Karpas-422 (cell line): ENCODE measurements around the gene PKIB. TPM values are rescaled to one million over a fixed set of nuclear protein-coding genes. Genes with fewer than 3 reads are reported as not detected.

Experiments used
- DNase-seq: peaks from one replicate; pipeline ENCODE4 v3.0.0-alpha.2; 2015
- H2AFZ ChIP-seq: fragments of 200-600 bp; sonication (generic); 2 replicates; pipeline ENCODE4 v1.6.1; 2014; ENCODE audit warnings: antibody characterized with exemption, low read length, mixed read lengths
- H3K27ac ChIP-seq: fragments of 200-600 bp; sonication (generic); 2 replicates; pipeline ENCODE4 v1.5.1; 2014; ENCODE audit warnings: mild to moderate bottlenecking, low read length, moderate library complexity
- H3K27me3 ChIP-seq: fragments of 200-600 bp; sonication (generic); 2 replicates; pipeline ENCODE4 v1.6.1; 2014; ENCODE audit warnings: low read length, mixed read lengths
- H3K36me3 ChIP-seq: fragments of 200-600 bp; sonication (generic); 2 replicates; pipeline ENCODE4 v1.6.1; 2014; ENCODE audit warnings: low read length, mixed read lengths; ENCODE audit not compliant: insufficient read depth
- H3K4me1 ChIP-seq: fragments of 200-600 bp; sonication (generic); 2 replicates; pipeline ENCODE4 v1.6.1; 2014; ENCODE audit warnings: mild to moderate bottlenecking, low read length, mixed read lengths
- H3K4me2 ChIP-seq: fragments of 200-600 bp; sonication (generic); 2 replicates; pipeline ENCODE4 v1.6.1; 2014; ENCODE audit warnings: low read length, low read depth, mild to moderate bottlenecking; ENCODE audit not compliant: poor library complexity, severe bottlenecking
- H3K4me3 ChIP-seq: fragments of 200-600 bp; sonication (generic); 2 replicates; pipeline ENCODE4 v1.5.1; 2014; ENCODE audit warnings: mild to moderate bottlenecking, antibody characterized with exemption, low read length, mixed read lengths
- H3K79me2 ChIP-seq: fragments of 200-600 bp; sonication (generic); 2 replicates; pipeline ENCODE4 v1.6.1; 2014; ENCODE audit warnings: mild to moderate bottlenecking, low read length, mixed read lengths
- H3K9ac ChIP-seq: fragments of 200-600 bp; sonication (generic); 2 replicates; pipeline ENCODE4 v1.6.0; 2014; ENCODE audit warnings: low read length
- H3K9me2 ChIP-seq: fragments of 200-600 bp; sonication (generic), shearing (Covaris generic); replicated peaks from 2 replicates; pipeline ENCODE4 v1.6.0; 2014; ENCODE audit warnings: mild to moderate bottlenecking, low read length, moderate library complexity; ENCODE audit not compliant: insufficient read depth
- H3K9me3 ChIP-seq: fragments of 300-700, 200-600 bp; sonication (generic); 2 replicates; pipeline ENCODE4 v1.6.1; 2014; ENCODE audit warnings: low read length, mixed read lengths
- H4K20me1 ChIP-seq: fragments of 200-600 bp; sonication (generic); 2 replicates; pipeline ENCODE4 v1.6.1; 2014; ENCODE audit warnings: mild to moderate bottlenecking, antibody characterized with exemption, low read length, low read depth; ENCODE audit not compliant: insufficient read depth
- total RNA-seq: library from RNA; depleted of rRNA; stranded (reverse); fragments of >200 nt; shearing (Covaris generic); gene quantifications from 2 replicates; pipeline ENCODE4 v1.2.3, GENCODE V29; 2014; ENCODE audit warnings: low replicate concordance

PKIB gene
- total RNA-seq, 1 experiment from 2014 or later, result 1.7 TPM

DNA sequence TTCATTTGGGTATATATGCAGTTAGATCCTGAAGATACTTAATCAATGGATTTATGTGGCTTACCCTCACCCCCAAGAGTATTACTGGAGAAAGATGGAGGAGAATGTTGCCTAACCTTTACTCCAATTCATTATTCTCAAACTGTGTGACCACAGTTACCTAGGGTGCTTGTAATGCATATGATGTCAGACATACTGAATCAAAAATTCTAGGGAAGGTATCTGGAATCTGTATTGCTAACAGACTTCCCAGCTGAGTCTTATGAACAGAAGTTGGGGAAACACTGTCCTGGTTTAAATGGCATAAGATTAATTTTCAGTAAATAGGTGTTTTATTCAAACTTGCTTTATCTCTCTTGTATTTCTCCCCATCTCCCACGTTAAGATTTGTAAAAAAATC lies 83.9 kb downstream of the PKIB start:
- H3K79me2 ChIP-seq, result no peaks in the 10 kb centered on the region
- no peak overlapping the region for H2AFZ ChIP-seq
- DNase-seq, result no peak
- H3K36me3 ChIP-seq, result no peaks in the 10 kb centered on the region
- H3K27me3 ChIP-seq, result no peaks in the 10 kb centered on the region
- H3K4me1 ChIP-seq, result no peaks in the 10 kb centered on the region
- no peaks in the 10 kb centered on the region for H3K9me2 ChIP-seq
- no peak overlapping the region for H3K4me3 ChIP-seq
- H3K9ac ChIP-seq, result no peak overlapping the region
- no peak overlapping the region for H3K4me2 ChIP-seq
- no peaks in the 10 kb centered on the region for H4K20me1 ChIP-seq
- H3K27ac ChIP-seq, result no peak overlapping the region
- no peaks in the 10 kb centered on the region for H3K9me3 ChIP-seq

DNA sequence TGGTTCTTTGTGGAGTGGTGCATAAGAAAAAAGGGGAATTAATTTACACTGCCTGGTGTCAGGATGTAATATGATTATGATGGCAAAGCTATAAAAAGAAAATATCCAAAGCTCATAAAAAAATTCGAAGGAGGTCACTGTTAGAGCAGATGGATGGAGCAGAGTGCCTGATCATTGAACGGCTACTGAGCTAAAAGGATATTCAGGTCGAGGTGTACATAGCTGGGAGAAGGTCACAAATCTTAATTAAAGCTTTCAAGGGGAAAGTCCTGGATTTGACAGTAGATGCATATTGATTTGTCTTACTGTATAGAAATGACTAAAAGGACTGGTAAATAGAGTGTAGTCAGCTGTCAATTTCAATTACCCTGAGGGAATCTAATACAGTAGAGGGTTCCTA lies 84.4 kb downstream of the PKIB start:
- Histone ChIP-seq H3K4me1 (no peaks in the 10 kb centered on the region), H3K4me2 (no peak overlapping the region), H2AFZ (no peak overlapping the region), H3K36me3 (no peaks in the 10 kb centered on the region), H3K27me3 (no peaks in the 10 kb centered on the region), H3K79me2 (no peaks in the 10 kb centered on the region), H4K20me1 (no peaks in the 10 kb centered on the region), H3K9me2 (no peaks in the 10 kb centered on the region), H3K4me3 (no peak overlapping the region), H3K27ac (no peak overlapping the region), H3K9me3 (no peaks in the 10 kb centered on the region), H3K9ac (no peak overlapping the region)
- DNase-seq, result no peak

DNA sequence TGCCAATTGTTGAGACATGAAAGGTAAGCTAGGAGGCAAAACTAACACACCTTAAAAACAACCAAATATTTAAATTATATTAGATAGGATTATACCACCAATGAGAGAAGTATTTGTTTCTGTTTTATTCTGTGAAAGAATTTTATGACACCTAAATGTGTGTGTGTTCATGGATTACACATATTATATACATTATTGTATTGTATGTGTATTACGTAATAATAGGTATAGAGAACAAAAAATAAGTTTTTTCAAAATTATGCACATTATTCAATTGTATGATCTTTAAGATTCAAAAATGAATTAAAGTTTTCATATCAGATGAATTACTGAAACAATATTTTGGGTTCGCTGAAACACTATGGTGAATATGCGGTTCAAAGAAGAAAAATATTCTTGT lies 85.0 kb downstream of the PKIB start:
- Histone ChIP-seq H3K4me2 (no peak overlapping the region), H3K36me3 (no peaks in the 10 kb centered on the region), H3K79me2 (no peaks in the 10 kb centered on the region), H3K27me3 (no peaks in the 10 kb centered on the region), H4K20me1 (no peaks in the 10 kb centered on the region), H3K9ac (no peak overlapping the region), H3K9me3 (no peaks in the 10 kb centered on the region), H2AFZ (no peak overlapping the region), H3K9me2 (no peaks in the 10 kb centered on the region), H3K27ac (no peak overlapping the region), H3K4me1 (no peaks in the 10 kb centered on the region), H3K4me3 (no peak overlapping the region)
- DNase-seq, result no peak

DNA sequence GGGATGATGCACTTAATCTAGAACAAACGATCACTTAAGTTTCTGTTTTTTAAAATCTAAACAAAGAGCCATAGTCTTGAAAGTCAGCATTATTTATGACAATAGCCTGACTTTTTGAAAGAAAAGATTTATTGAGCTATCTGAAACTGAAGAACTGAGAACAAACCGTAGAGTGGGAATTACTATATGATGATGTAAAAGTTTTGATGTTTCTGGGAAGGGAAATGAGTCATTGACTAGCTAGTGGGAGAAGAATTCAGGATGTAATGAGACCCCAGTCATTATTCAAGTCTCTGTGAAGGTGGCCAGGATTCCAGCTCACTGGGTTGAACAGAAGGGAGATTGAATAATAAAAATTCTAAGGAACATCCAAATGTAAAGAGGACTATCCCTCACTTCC lies 85.9 kb downstream of the PKIB start:
- Histone ChIP-seq H3K9me3 (no peaks in the 10 kb centered on the region), H3K9me2 (no peaks in the 10 kb centered on the region), H4K20me1 (no peaks in the 10 kb centered on the region), H3K36me3 (no peaks in the 10 kb centered on the region), H3K79me2 (no peaks in the 10 kb centered on the region), H3K27me3 (no peaks in the 10 kb centered on the region), H3K4me1 (no peaks in the 10 kb centered on the region), H3K4me3 (no peak overlapping the region), H3K9ac (no peak overlapping the region), H3K27ac (no peak overlapping the region), H2AFZ (no peak overlapping the region), H3K4me2 (no peak overlapping the region)
- DNase-seq, result no peak

DNA sequence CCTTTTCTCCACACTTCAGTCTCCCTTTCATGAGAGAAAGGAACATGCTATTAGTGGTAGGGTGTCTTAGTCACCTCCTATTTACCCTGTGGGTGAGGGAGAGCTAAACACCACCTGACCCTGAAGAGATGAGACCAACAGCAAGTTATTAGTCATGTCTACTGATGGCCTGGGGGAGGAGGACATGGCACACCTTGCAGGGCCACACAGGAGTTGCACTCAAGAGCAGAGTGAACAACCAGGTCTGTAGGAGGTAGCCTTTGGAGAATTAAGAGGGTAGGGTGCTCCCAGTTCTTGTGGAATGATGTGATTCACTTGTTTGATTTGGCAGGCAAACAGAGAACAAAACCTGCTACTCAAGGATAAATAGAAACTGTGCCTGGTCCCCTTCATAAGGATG lies 86.6 kb downstream of the PKIB start:
- H3K79me2 ChIP-seq, result no peaks in the 10 kb centered on the region
- no peak for DNase-seq
- no peaks in the 10 kb centered on the region for H3K27me3 ChIP-seq
- no peak overlapping the region for H3K9ac ChIP-seq
- H3K9me2 ChIP-seq, result no peaks in the 10 kb centered on the region
- H3K27ac ChIP-seq, result no peak overlapping the region
- H3K4me2 ChIP-seq, result no peak overlapping the region
- no peak overlapping the region for H3K4me3 ChIP-seq
- no peaks in the 10 kb centered on the region for H3K4me1 ChIP-seq
- H3K36me3 ChIP-seq, result no peaks in the 10 kb centered on the region
- no peaks in the 10 kb centered on the region for H3K9me3 ChIP-seq
- H4K20me1 ChIP-seq, result no peaks in the 10 kb centered on the region
- no peak overlapping the region for H2AFZ ChIP-seq

DNA sequence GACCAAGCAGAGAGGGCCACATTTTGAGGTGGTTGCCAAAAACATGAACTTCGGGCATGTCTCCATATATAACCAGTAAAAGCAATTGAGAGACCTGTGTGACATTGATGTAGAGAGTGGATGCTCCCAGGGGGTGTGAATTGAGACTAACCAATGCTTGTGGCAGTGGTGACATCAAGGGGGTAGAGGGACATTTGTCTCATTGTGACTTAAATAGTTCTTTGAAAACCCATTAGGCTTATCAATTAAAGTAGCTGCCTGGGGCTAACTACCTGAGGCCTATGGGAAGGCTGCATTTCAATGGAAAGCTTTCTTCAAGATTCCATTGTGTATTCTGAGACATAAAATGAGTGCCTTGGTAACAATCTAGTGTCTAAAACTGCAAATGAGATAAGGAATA lies 87.3 kb downstream of the PKIB start:
- Histone ChIP-seq H3K4me3 (no peak overlapping the region), H3K27me3 (no peaks in the 10 kb centered on the region), H3K27ac (no peak overlapping the region), H3K4me2 (no peak overlapping the region), H3K4me1 (no peaks in the 10 kb centered on the region), H3K9me2 (no peaks in the 10 kb centered on the region), H3K79me2 (no peaks in the 10 kb centered on the region), H3K9me3 (no peaks in the 10 kb centered on the region), H4K20me1 (no peaks in the 10 kb centered on the region), H3K36me3 (no peaks in the 10 kb centered on the region), H3K9ac (no peak overlapping the region), H2AFZ (no peak overlapping the region)
- no peak for DNase-seq

DNA sequence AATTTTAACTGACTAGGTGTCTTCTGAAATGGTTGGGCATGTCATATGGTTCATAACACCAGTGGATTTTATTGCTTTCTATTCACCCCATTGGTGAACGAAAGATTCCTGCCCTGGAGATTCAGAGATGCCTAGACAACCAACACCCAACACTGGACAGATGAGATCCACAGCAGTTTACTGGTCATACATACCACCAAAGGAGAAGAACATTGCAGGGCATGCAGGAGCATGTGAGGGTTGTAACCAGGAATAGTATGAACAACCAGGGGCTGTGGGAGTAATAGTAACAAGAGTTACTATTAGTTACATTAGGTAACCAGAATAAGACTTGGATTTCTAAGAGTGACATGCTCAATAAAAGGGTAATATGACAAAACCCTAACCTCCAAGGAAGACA lies 91.5 kb downstream of the PKIB start:
- H3K79me2 ChIP-seq, result no peaks in the 10 kb centered on the region
- no peaks in the 10 kb centered on the region for H3K9me3 ChIP-seq
- H3K27me3 ChIP-seq, result no peaks in the 10 kb centered on the region
- no peak for DNase-seq
- H3K9me2 ChIP-seq, result no peaks in the 10 kb centered on the region
- H3K27ac ChIP-seq, result no peak overlapping the region
- H3K36me3 ChIP-seq, result no peaks in the 10 kb centered on the region
- H2AFZ ChIP-seq, result no peak overlapping the region
- H3K4me1 ChIP-seq, result no peaks in the 10 kb centered on the region
- no peak overlapping the region for H3K4me3 ChIP-seq
- no peak overlapping the region for H3K9ac ChIP-seq
- no peaks in the 10 kb centered on the region for H4K20me1 ChIP-seq
- no peak overlapping the region for H3K4me2 ChIP-seq

DNA sequence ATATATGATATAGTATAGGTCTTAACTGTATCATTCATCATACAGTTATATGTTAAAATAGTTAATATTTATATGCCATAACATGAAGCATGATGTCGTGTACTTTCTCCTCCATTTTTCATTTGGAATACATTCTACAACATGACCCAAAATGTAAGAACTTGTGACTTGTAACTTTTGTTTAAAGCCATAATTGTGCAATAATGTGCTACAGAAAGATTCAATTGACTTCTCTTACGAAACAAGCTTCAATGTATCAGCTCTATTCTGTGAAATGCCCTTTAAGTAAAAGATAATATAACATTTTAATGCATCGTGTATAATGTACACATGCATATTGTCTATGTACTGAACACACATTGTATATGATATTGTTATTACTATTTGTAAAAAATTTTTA lies 92.6 kb downstream of the PKIB start:
- H4K20me1 ChIP-seq, result no peaks in the 10 kb centered on the region
- H3K36me3 ChIP-seq, result no peaks in the 10 kb centered on the region
- H3K9me3 ChIP-seq, result no peaks in the 10 kb centered on the region
- no peak overlapping the region for H3K9ac ChIP-seq
- no peak overlapping the region for H3K27ac ChIP-seq
- H3K4me2 ChIP-seq, result no peak overlapping the region
- H3K27me3 ChIP-seq, result no peaks in the 10 kb centered on the region
- no peak overlapping the region for H3K4me3 ChIP-seq
- H3K4me1 ChIP-seq, result no peaks in the 10 kb centered on the region
- H3K79me2 ChIP-seq, result no peaks in the 10 kb centered on the region
- no peaks in the 10 kb centered on the region for H3K9me2 ChIP-seq
- H2AFZ ChIP-seq, result no peak overlapping the region
- no peak for DNase-seq

DNA sequence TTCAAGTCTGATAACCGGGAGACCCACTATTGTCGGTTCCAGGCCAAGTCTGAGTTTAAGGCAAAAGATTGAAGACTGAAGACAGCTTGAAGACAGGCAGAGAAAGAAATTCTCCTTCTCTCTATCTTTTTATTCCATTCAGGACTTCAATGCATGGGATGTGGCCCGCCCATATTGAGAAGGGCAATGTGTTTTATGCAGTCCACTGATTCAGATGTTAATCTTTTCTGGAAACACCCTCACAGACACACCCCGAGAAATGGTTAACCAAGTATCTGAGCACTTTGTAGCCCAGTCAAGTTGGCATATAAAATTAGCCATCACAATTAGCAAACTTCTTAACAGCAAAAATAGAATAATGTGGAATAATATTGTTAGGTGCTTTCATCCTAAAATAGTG lies 93.9 kb downstream of the PKIB start:
- Histone ChIP-seq H3K4me3 (no peak overlapping the region), H3K36me3 (no peaks in the 10 kb centered on the region), H4K20me1 (no peaks in the 10 kb centered on the region), H3K79me2 (no peaks in the 10 kb centered on the region), H3K9me2 (no peaks in the 10 kb centered on the region), H3K27ac (no peak overlapping the region), H3K27me3 (no peaks in the 10 kb centered on the region), H3K9me3 (no peaks in the 10 kb centered on the region), H2AFZ (no peak overlapping the region), H3K4me2 (no peak overlapping the region), H3K4me1 (no peaks in the 10 kb centered on the region), H3K9ac (no peak overlapping the region)
- DNase-seq, result no peak
